ENCODE data around the gene RIPPLY1. TPM values are rescaled to one million over a fixed set of nuclear protein-coding genes. Genes with fewer than 3 reads are reported as not detected.

The RIPPLY1 gene
- total RNA-seq, 1 donor from 2014 or later: not detected

- intact Hi-C loops (cut with DNase I): no loop called here
- no peak overlapping the region for H3K4me3 ChIP-seq
- H3K27me3 ChIP-seq: no peaks in the 10 kb centered on the region
- H3K36me3 ChIP-seq: peaks cover 0 to 6% of the 10 kb centered on the region in 2 donors
- DNase-seq (ENCODE audit: extremely low spot score in 2 of 2): no peak
- no peak for TF ChIP-seq POLR2A (IDR thresholded peaks at IDR 0.05)
- no peaks in the 10 kb centered on the region for H3K9me3 ChIP-seq
- H3K4me1 ChIP-seq: no peaks in the 10 kb centered on the region
- no peak overlapping the region for H3K27ac ChIP-seq
These were observed 33.1 kb upstream of the RIPPLY1 start for GRCh38 chrX:106936246-106936645.

- TF ChIP-seq POLR2AphosphoS5 (IDR thresholded peaks at IDR 0.05; ENCODE audit: insufficient read depth in 1 of 2, low read depth in 1 of 2) (no peak), POLR2A (IDR thresholded peaks at IDR 0.05) (no peak), CTCF (IDR thresholded peaks at IDR 0.05) (no peak)
- intact Hi-C loops (cut with DNase I): no loop called here
- Histone ChIP-seq H3K4me3 (no peak overlapping the region), H3K36me3 (peaks cover 0 to 4% of the 10 kb centered on the region in 2 donors), H3K9me3 (no peaks in the 10 kb centered on the region), H3K27me3 (no peaks in the 10 kb centered on the region), H3K27ac (no peak overlapping the region), H3K4me1 (no peaks in the 10 kb centered on the region)
- no peak for DNase-seq (ENCODE audit: extremely low spot score in 2 of 2)
These were observed 32.0 kb upstream of the RIPPLY1 start for GRCh38 chrX:106935175-106935574.

GRCh38 chrX:106933538-106933961 lies 30.4 kb upstream of the RIPPLY1 start:
- intact Hi-C loops (cut with DNase I): no loop called here
- Histone ChIP-seq H3K27ac (no peak overlapping the region), H3K4me1 (no peaks in the 10 kb centered on the region), H3K9me3 (no peaks in the 10 kb centered on the region), H3K4me3 (no peak overlapping the region), H3K36me3 (no peaks in the 10 kb centered on the region), H3K27me3 (no peaks in the 10 kb centered on the region)
- TF ChIP-seq POLR2A (IDR thresholded peaks at IDR 0.05) (no peak), CTCF (IDR thresholded peaks at IDR 0.05) (no peak), POLR2AphosphoS5 (IDR thresholded peaks at IDR 0.05; ENCODE audit: insufficient read depth in 1 of 2, low read depth in 1 of 2) (no peak)
- DNase-seq (ENCODE audit: extremely low spot score in 2 of 2): no peak

- intact Hi-C loops (cut with DNase I): no loop called here
- Histone ChIP-seq H3K9me3 (no peaks in the 10 kb centered on the region), H3K27ac (no peak overlapping the region), H3K4me3 (no peak overlapping the region), H3K4me1 (no peaks in the 10 kb centered on the region), H3K27me3 (no peaks in the 10 kb centered on the region), H3K36me3 (no peaks in the 10 kb centered on the region)
- no peak for DNase-seq (ENCODE audit: extremely low spot score in 2 of 2)
- TF ChIP-seq POLR2A (IDR thresholded peaks at IDR 0.05) (no peak), CTCF (IDR thresholded peaks at IDR 0.05) (no peak), POLR2AphosphoS5 (IDR thresholded peaks at IDR 0.05; ENCODE audit: insufficient read depth in 1 of 2, low read depth in 1 of 2) (no peak)
These were observed 29.9 kb upstream of the RIPPLY1 start for GRCh38 chrX:106932960-106933537.

- Histone ChIP-seq H3K4me3 (no peak overlapping the region), H3K4me1 (no peaks in the 10 kb centered on the region), H3K27ac (no peak overlapping the region), H3K36me3 (no peaks in the 10 kb centered on the region), H3K27me3 (no peaks in the 10 kb centered on the region), H3K9me3 (no peaks in the 10 kb centered on the region)
- no peak for TF ChIP-seq POLR2AphosphoS5 (IDR thresholded peaks at IDR 0.05; ENCODE audit: insufficient read depth in 1 of 2, low read depth in 1 of 2)
- TF ChIP-seq POLR2A (IDR thresholded peaks at IDR 0.05): no peak
- TF ChIP-seq CTCF (IDR thresholded peaks at IDR 0.05): no peak
- intact Hi-C loops (cut with DNase I): no loop called here
- no peak for DNase-seq (ENCODE audit: extremely low spot score in 2 of 2)
These were observed 29.4 kb upstream of the RIPPLY1 start for GRCh38 chrX:106932492-106932923.

Data from vagina (tissue), 2 donors.